SK-N-SH (cell line): ENCODE results near the gene EFCAB6. TPM values are rescaled to one million over a fixed set of nuclear protein-coding genes. Genes with fewer than 3 reads are reported as not detected.

Experiments
- CTCF ChIA-PET: fragments of 300-600, 350-600 bp; formaldehyde crosslinking; extraction: SDS; loops from one replicate; lab custom pipeline; 2021; lab: Yijun Ruan, JAX
- POLR2A ChIA-PET: fragments of 350-600 bp; sonication (Branson Sonifier 250); formaldehyde crosslinking; extraction: SDS; loops from one replicate; lab custom pipeline; 2020; ENCODE audit warnings: antibody characterized with exemption, inconsistent platforms; lab: Yijun Ruan, JAX
- DNase-seq: peaks from one replicate; pipeline ENCODE4 v3.0.0; 2012
- H2AFZ ChIP-seq: fragments of 200-600 bp; sonication (generic); 2 replicates; pipeline ENCODE4 v1.8.1; 2016; ENCODE audit warnings: antibody characterized with exemption, mild to moderate bottlenecking, low read depth
- H3F3A ChIP-seq: fragments of 200-600 bp; sonication (generic); replicated peaks from 2 replicates; pipeline ENCODE3; 2016; ENCODE audit warnings: antibody characterized with exemption, mild to moderate bottlenecking; ENCODE audit not compliant: insufficient read depth
- H3K27ac ChIP-seq, 2 experiments: fragments of 200-500 bp in 1 of 2; fragments of 200-600 bp in 1 of 2; sonication (Bioruptor generic) in 1 of 2; sonication (generic), shearing (Covaris generic) in 1 of 2; 2 replicates each; pipeline versions ENCODE4 v1.5.1 to v1.6.1; 2014 to 2016; ENCODE audit warnings: low read depth in 2 of 2, inconsistent platforms in 1 of 2, low read length in 1 of 2, mild to moderate bottlenecking in 1 of 2, mixed read lengths in 1 of 2
- H3K27me3 ChIP-seq: fragments of 200-600 bp; sonication (generic), shearing (Covaris generic); 2 replicates; pipeline ENCODE4 v1.6.1; 2016; ENCODE audit warnings: mixed run types; ENCODE audit not compliant: insufficient read depth
- H3K36me3 ChIP-seq, 2 experiments: fragments of 200-500 bp in 1 of 2; fragments of 200-600 bp in 1 of 2; sonication (Bioruptor generic) in 1 of 2; sonication (generic) in 1 of 2; replicated peaks in 1 of 2; 2 replicates each; pipeline versions ENCODE3 to v1.5.1; 2014 to 2016; ENCODE audit warnings: low read length in 1 of 2, mild to moderate bottlenecking in 1 of 2; ENCODE audit not compliant: insufficient read depth in 2 of 2, control insufficient read depth in 1 of 2
- H3K4me1 ChIP-seq, 2 experiments: fragments of 200-500 bp in 1 of 2; fragments of 200-600 bp in 1 of 2; sonication (Bioruptor generic) in 1 of 2; sonication (generic), shearing (Covaris generic) in 1 of 2; 2 replicates each; pipeline versions ENCODE4 v1.5.1 to v1.6.1; 2014 to 2016; ENCODE audit warnings: low read depth in 1 of 2, low read length in 1 of 2, mixed run types in 1 of 2; ENCODE audit not compliant: insufficient read depth in 2 of 2, control insufficient read depth in 1 of 2
- H3K4me2 ChIP-seq: fragments of 200-600 bp; sonication (generic), shearing (Covaris generic); 2 replicates; pipeline ENCODE4 v1.6.1; 2017; ENCODE audit warnings: mixed run types
- H3K4me3 ChIP-seq, 2 experiments: fragments of 200-500 bp in 1 of 2; fragments of 200-600 bp in 1 of 2; sonication (Bioruptor generic) in 1 of 2; sonication (generic), shearing (Covaris generic) in 1 of 2; 2 replicates each; pipeline versions ENCODE4 v1.5.1 to v1.8.1; 2014 to 2016; ENCODE audit warnings: low read depth in 2 of 2, inconsistent platforms in 1 of 2, low read length in 1 of 2, mild to moderate bottlenecking in 1 of 2, mixed read lengths in 1 of 2, moderate library complexity in 1 of 2
- H3K79me2 ChIP-seq: fragments of 200-600 bp; sonication (generic); 2 replicates; pipeline ENCODE4 v1.8.1; 2017; ENCODE audit warnings: mild to moderate bottlenecking; ENCODE audit not compliant: insufficient read depth
- H3K9ac ChIP-seq: fragments of 200-600 bp; sonication (generic); 2 replicates; pipeline ENCODE4 v1.6.1; 2017; ENCODE audit warnings: mixed run types
- H3K9me2 ChIP-seq: fragments of 200-600 bp; sonication (generic); 2 replicates; pipeline ENCODE4 v1.6.1; 2017; ENCODE audit warnings: mixed run types
- H3K9me3 ChIP-seq: fragments of 200-600 bp; sonication (generic); 2 replicates; pipeline ENCODE4 v1.6.1; 2017; ENCODE audit warnings: mixed run types, mild to moderate bottlenecking, moderate library complexity
- H4K20me1 ChIP-seq: fragments of 200-600 bp; sonication (generic); 2 replicates; pipeline ENCODE4 v1.6.1; 2017; ENCODE audit warnings: mild to moderate bottlenecking, mixed run types; ENCODE audit not compliant: insufficient read depth
- EP300 ChIP-seq, 2 experiments: IDR thresholded peaks; 2 replicates each; pipeline versions ENCODE4 v1.4.0 to v1.6.1; 2012; ENCODE audit warnings: borderline replicate concordance in 1 of 2, low read depth in 1 of 2, low read length in 1 of 2
- FOXM1 ChIP-seq: IDR thresholded peaks from 2 replicates; pipeline ENCODE4 v1.4.0; 2012; ENCODE audit warnings: low read depth, mild to moderate bottlenecking
- IRF3 ChIP-seq: fragments of 150-350 bp; IDR thresholded peaks from 2 replicates; pipeline ENCODE4 v1.6.1; 2016; ENCODE audit warnings: mild to moderate bottlenecking, low read depth, low read length
- MAX ChIP-seq: IDR thresholded peaks from 2 replicates; pipeline ENCODE4 v1.4.0; 2012; ENCODE audit warnings: low read depth
- MEF2A ChIP-seq: IDR thresholded peaks from 2 replicates; pipeline ENCODE4 v1.4.0; 2012; ENCODE audit warnings: low read depth, borderline replicate concordance
- NFIC ChIP-seq: IDR thresholded peaks from 2 replicates; pipeline ENCODE4 v1.4.0; 2012; ENCODE audit warnings: borderline replicate concordance
- RAD21 ChIP-seq: IDR thresholded peaks from 2 replicates; pipeline ENCODE4 v1.6.1; 2012; ENCODE audit warnings: mild to moderate bottlenecking, low read length
- RFX5 ChIP-seq: IDR thresholded peaks from 2 replicates; pipeline ENCODE4 v1.6.1; 2012; ENCODE audit warnings: mild to moderate bottlenecking, improper control_type of control experiment, low read length
- RXRA ChIP-seq: IDR thresholded peaks from 2 replicates; pipeline ENCODE4 v1.4.0; 2012; ENCODE audit warnings: low read depth, mild to moderate bottlenecking, borderline replicate concordance
- SIN3A ChIP-seq: IDR thresholded peaks from 2 replicates; pipeline ENCODE4 v1.6.1; 2012; ENCODE audit warnings: low read depth, mild to moderate bottlenecking, low read length, moderate library complexity, borderline replicate concordance
- SMC3 ChIP-seq: IDR thresholded peaks from 2 replicates; pipeline ENCODE4 v1.6.1; 2012; ENCODE audit warnings: low read depth, low read length, improper control_type of control experiment
- TCF12 ChIP-seq: IDR thresholded peaks from 2 replicates; pipeline ENCODE4 v1.4.0; 2012
- USF1 ChIP-seq: IDR thresholded peaks from 2 replicates; pipeline ENCODE4 v1.4.0; 2012; ENCODE audit warnings: low read depth, borderline replicate concordance
- YY1 ChIP-seq: IDR thresholded peaks from 2 replicates; pipeline ENCODE4 v1.4.0; 2012; ENCODE audit warnings: low read depth, mild to moderate bottlenecking
- ZBTB33 ChIP-seq: IDR thresholded peaks from 2 replicates; pipeline ENCODE4 v1.4.0; 2012; ENCODE audit warnings: low read depth, borderline replicate concordance
- WGBS: methylation state at CpG from one replicate; pipeline ENCODE4 v1.1.6; 2017; ENCODE audit warnings: low lambda C conversion rate; 5-methylcytosine and 5-hydroxymethylcytosine counted together
- polyA plus RNA-seq, 3 experiments: library from polyadenylated mRNA; depleted of rRNA; stranded (reverse); fragments of >200 nt; gene quantifications; 2 replicates each; pipeline ENCODE4 v1.2.3, GENCODE V29; 2012

The EFCAB6 gene
- polyA plus RNA-seq, 1 of the 3 experiments (the other 2 are of a cell fraction) = 0.46 TPM

GRCh38 chr22:43505423-43505822 lies 306.7 kb downstream of the EFCAB6 start (continued):
- TF ChIP-seq ZBTB33 (no peak), USF1 (no peak), RAD21 (no peak), RFX5 (no peak), SMC3 (no peak), TCF12 (no peak), MEF2A (no peak), FOXM1 (no peak)

- Histone ChIP-seq H3K4me1 (no peaks in the 10 kb centered on the region), H3K9ac (no peak overlapping the region), H3K79me2 (no peaks in the 10 kb centered on the region), H4K20me1 (no peaks in the 10 kb centered on the region), H3K4me3 (no peak overlapping the region), H3K9me2 (no peaks in the 10 kb centered on the region), H3K27ac (no peak overlapping the region), H3K27me3 (no peaks in the 10 kb centered on the region), H3K4me2 (no peak overlapping the region), H3K36me3 (no peaks in the 10 kb centered on the region), H3K9me3 (no peaks in the 10 kb centered on the region), H3F3A (no peaks in the 10 kb centered on the region), H2AFZ (no peak overlapping the region)
- TF ChIP-seq RXRA (no peak), IRF3 (no peak), SMC3 (no peak), ZBTB33 (no peak), MAX (no peak), NFIC (no peak), EP300 (IDR thresholded peaks at IDR 0.05; ENCODE audit: borderline replicate concordance in 1 of 2, low read depth in 1 of 2, low read length in 1 of 2) (no peak), YY1 (no peak), FOXM1 (no peak), SIN3A (no peak)
- ChIA-PET POLR2A (no interaction called here), CTCF (no interaction called here)
- 56% methylated on average over 7 of the region's 7 CpGs for WGBS
- DNase-seq = no peak
Measured at GRCh38 chr22:43504666-43505261, 307.3 kb downstream of the EFCAB6 start.
